ENCODE results near the gene ITGB4. TPM values are rescaled to one million over a fixed set of nuclear protein-coding genes. Genes with fewer than 3 reads are reported as not detected.

ITGB4 gene
- total and polyA plus RNA-seq, 2 of the 13 experiments (the other 11 are each of a cell fraction or from before 2014, with no cell fraction given) = 6.9 to 14.5 TPM

- TF ChIP-seq ZSCAN5A (CRISPR knock-in tag; IDR thresholded peaks at IDR 0.05; ENCODE audit: borderline replicate concordance) (no peak), DPF2 (CRISPR knock-in tag; IDR thresholded peaks at IDR 0.05; ENCODE audit: borderline replicate concordance, low read depth) (no peak), ZMYM3 (CRISPR knock-in tag; IDR thresholded peaks at IDR 0.05) (peak; percentile 94), CHD4 (IDR thresholded peaks at IDR 0.05; ENCODE audit: borderline replicate concordance, low read length) (peak; percentile 95), ARNT2 (CRISPR knock-in tag; IDR thresholded peaks at IDR 0.05; ENCODE audit: low read depth) (no peak), KLF11 (CRISPR knock-in tag; IDR thresholded peaks at IDR 0.05) (no peak), ZBTB21 (CRISPR knock-in tag; IDR thresholded peaks at IDR 0.05) (no peak), NKX3-1 (CRISPR knock-in tag; IDR thresholded peaks at IDR 0.05) (no peak), ZNF430 (CRISPR knock-in tag; IDR thresholded peaks at IDR 0.05) (no peak), THRA (CRISPR knock-in tag; IDR thresholded peaks at IDR 0.05; ENCODE audit: borderline replicate concordance) (no peak), ZNF510 (CRISPR knock-in tag; IDR thresholded peaks at IDR 0.05; ENCODE audit: low read depth) (no peak), ZNF549 (CRISPR knock-in tag; IDR thresholded peaks at IDR 0.05) (no peak), GTF2F1 (IDR thresholded peaks at IDR 0.05; ENCODE audit: low read length) (no peak), ARNT (IDR thresholded peaks at IDR 0.05) (no peak), STAG1 (CRISPR knock-in tag; IDR thresholded peaks at IDR 0.05) (no peak), MIER3 (CRISPR knock-in tag; IDR thresholded peaks at IDR 0.05; ENCODE audit: borderline replicate concordance) (no peak), NAIF1 (CRISPR knock-in tag; IDR thresholded peaks at IDR 0.05; ENCODE audit: borderline replicate concordance) (no peak), KDM1A (CRISPR knock-in tag; IDR thresholded peaks at IDR 0.05) (peak; percentile 87)
- TF ChIP-seq, protein P1, sequence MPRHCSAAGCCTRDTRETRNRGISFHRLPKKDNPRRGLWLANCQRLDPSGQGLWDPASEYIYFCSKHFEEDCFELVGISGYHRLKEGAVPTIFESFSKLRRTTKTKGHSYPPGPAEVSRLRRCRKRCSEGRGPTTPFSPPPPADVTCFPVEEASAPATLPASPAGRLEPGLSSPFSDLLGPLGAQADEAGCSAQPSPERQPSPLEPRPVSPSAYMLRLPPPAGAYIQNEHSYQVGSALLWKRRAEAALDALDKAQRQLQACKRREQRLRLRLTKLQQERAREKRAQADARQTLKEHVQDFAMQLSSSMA (CRISPR knock-in tag; IDR thresholded peaks at IDR 0.05) = 0 out of 2 replicates have a peak, but pooled peaks have one; percentile 29
- TF ChIP-seq, protein P2, sequence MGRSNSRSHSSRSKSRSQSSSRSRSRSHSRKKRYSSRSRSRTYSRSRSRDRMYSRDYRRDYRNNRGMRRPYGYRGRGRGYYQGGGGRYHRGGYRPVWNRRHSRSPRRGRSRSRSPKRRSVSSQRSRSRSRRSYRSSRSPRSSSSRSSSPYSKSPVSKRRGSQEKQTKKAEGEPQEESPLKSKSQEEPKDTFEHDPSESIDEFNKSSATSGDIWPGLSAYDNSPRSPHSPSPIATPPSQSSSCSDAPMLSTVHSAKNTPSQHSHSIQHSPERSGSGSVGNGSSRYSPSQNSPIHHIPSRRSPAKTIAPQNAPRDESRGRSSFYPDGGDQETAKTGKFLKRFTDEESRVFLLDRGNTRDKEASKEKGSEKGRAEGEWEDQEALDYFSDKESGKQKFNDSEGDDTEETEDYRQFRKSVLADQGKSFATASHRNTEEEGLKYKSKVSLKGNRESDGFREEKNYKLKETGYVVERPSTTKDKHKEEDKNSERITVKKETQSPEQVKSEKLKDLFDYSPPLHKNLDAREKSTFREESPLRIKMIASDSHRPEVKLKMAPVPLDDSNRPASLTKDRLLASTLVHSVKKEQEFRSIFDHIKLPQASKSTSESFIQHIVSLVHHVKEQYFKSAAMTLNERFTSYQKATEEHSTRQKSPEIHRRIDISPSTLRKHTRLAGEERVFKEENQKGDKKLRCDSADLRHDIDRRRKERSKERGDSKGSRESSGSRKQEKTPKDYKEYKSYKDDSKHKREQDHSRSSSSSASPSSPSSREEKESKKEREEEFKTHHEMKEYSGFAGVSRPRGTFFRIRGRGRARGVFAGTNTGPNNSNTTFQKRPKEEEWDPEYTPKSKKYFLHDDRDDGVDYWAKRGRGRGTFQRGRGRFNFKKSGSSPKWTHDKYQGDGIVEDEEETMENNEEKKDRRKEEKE (IDR thresholded peaks at IDR 0.05) = no peak
- TF ChIP-seq, protein P3, sequence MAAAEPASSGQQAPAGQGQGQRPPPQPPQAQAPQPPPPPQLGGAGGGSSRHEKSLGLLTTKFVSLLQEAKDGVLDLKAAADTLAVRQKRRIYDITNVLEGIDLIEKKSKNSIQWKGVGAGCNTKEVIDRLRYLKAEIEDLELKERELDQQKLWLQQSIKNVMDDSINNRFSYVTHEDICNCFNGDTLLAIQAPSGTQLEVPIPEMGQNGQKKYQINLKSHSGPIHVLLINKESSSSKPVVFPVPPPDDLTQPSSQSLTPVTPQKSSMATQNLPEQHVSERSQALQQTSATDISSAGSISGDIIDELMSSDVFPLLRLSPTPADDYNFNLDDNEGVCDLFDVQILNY (CRISPR knock-in tag; conservative IDR thresholded peaks at IDR 0.05) = no peak
- TF ChIP-seq, protein P4, sequence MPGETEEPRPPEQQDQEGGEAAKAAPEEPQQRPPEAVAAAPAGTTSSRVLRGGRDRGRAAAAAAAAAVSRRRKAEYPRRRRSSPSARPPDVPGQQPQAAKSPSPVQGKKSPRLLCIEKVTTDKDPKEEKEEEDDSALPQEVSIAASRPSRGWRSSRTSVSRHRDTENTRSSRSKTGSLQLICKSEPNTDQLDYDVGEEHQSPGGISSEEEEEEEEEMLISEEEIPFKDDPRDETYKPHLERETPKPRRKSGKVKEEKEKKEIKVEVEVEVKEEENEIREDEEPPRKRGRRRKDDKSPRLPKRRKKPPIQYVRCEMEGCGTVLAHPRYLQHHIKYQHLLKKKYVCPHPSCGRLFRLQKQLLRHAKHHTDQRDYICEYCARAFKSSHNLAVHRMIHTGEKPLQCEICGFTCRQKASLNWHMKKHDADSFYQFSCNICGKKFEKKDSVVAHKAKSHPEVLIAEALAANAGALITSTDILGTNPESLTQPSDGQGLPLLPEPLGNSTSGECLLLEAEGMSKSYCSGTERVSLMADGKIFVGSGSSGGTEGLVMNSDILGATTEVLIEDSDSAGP (CRISPR knock-in tag; IDR thresholded peaks at IDR 0.05; ENCODE audit: borderline replicate concordance) = no peak
Measured at GRCh38 chr17:75752802-75753513, 31.7 kb downstream of the ITGB4 start (continued).
